WTC11 (cell line): ENCODE results near the gene BTBD9. TPM values are rescaled to one million over a fixed set of nuclear protein-coding genes. Genes with fewer than 3 reads are reported as not detected.

Experiments used
- ATAC-seq: fragments of 200-7000 bp; cut with Tn5 transposase; 2 replicates; pipeline ENCODE4 v1.10.0; 2021; ENCODE audit warnings: mild to moderate bottlenecking, moderate library complexity
- CTCF ChIA-PET: fragments of 300-600 bp; sonication (Branson Sonifier 250); formaldehyde crosslinking; loops from one replicate; lab custom pipeline; 2021; ENCODE audit warnings: antibody characterized with exemption; lab: Charles Lee
- POLR2A ChIA-PET: fragments of 350-600 bp; sonication (Branson Sonifier 250); formaldehyde crosslinking; loops from one replicate; lab custom pipeline; 2021; ENCODE audit warnings: antibody characterized with exemption; lab: Charles Lee
- DNase-seq: peaks from one replicate; pipeline ENCODE4 v3.0.0; 2021; ENCODE audit warnings: low spot score
- H3K27ac Mint-ChIP-seq: 2 replicates; pipeline ENCODE4 v1.8.0; 2021; ENCODE audit warnings: mixed read lengths
- H3K27me3 Mint-ChIP-seq: 2 replicates; pipeline ENCODE4 v1.8.0; 2021; ENCODE audit warnings: low read depth, mild to moderate bottlenecking, moderate library complexity, mixed read lengths
- H3K36me3 Mint-ChIP-seq: 2 replicates; pipeline ENCODE4 v1.8.0; 2021; ENCODE audit warnings: mixed read lengths
- H3K4me1 Mint-ChIP-seq: 2 replicates; pipeline ENCODE4 v1.8.0; 2022; ENCODE audit warnings: mixed read lengths
- H3K4me3 Mint-ChIP-seq: 2 replicates; pipeline ENCODE4 v1.8.0; 2021; ENCODE audit warnings: mild to moderate bottlenecking, moderate library complexity, mixed read lengths
- H3K9me3 Mint-ChIP-seq: 2 replicates; pipeline ENCODE4 v1.8.0; 2021; ENCODE audit warnings: mixed read lengths
- ATF2 ChIP-seq: sonication (generic); formaldehyde crosslinking; IDR thresholded peaks from 2 replicates; pipeline ENCODE4 v1.8.1; 2022; ENCODE audit warnings: low read depth, missing genetic modification reagents, borderline replicate concordance
- CBFB ChIP-seq: sonication (generic); formaldehyde crosslinking; IDR thresholded peaks from 2 replicates; pipeline ENCODE4 v1.8.1; 2022; ENCODE audit warnings: mild to moderate bottlenecking, low read depth, missing genetic modification reagents
- CREB1 ChIP-seq: sonication (generic); formaldehyde crosslinking; IDR thresholded peaks from 2 replicates; pipeline ENCODE4 v1.8.0; 2023; ENCODE audit warnings: mild to moderate bottlenecking, missing genetic modification reagents
- CTCF ChIP-seq: fragments of 200-600 bp; IDR thresholded peaks from 2 replicates; pipeline ENCODE4 v1.8.0; 2022; ENCODE audit warnings: antibody characterized with exemption
- ERG ChIP-seq: fragments of 250-450 bp; sonication (Bioruptor Pico); IDR thresholded peaks from 2 replicates; pipeline ENCODE4 v1.8.0; 2021; ENCODE audit warnings: mild to moderate bottlenecking
- FOXK1 ChIP-seq: sonication (generic); formaldehyde crosslinking; IDR thresholded peaks from 2 replicates; pipeline ENCODE4 v1.8.0; 2022; ENCODE audit warnings: mild to moderate bottlenecking, moderate library complexity, missing genetic modification reagents
- FOXP1 ChIP-seq: sonication (generic); formaldehyde crosslinking; IDR thresholded peaks from 2 replicates; pipeline ENCODE4 v1.8.0; 2022; ENCODE audit warnings: missing genetic modification reagents, mild to moderate bottlenecking, moderate library complexity, borderline replicate concordance
- JAZF1 ChIP-seq: fragments of 250-450 bp; sonication (Bioruptor Pico); IDR thresholded peaks from 2 replicates; pipeline ENCODE4 v1.9.0; 2021; ENCODE audit warnings: moderate library complexity, mild to moderate bottlenecking, inconsistent platforms
- KAT7 ChIP-seq: sonication (generic); formaldehyde crosslinking; IDR thresholded peaks from 2 replicates; pipeline ENCODE4 v1.8.1; 2023; ENCODE audit warnings: missing genetic modification reagents, mild to moderate bottlenecking, borderline replicate concordance
- MYBL2 ChIP-seq: sonication (generic); formaldehyde crosslinking; IDR thresholded peaks from 2 replicates; pipeline ENCODE4 v1.8.1; 2023; ENCODE audit warnings: mild to moderate bottlenecking, moderate library complexity, missing genetic modification reagents
- NFYB ChIP-seq: sonication (generic); formaldehyde crosslinking; conservative IDR thresholded peaks from 2 replicates; pipeline ENCODE4 v1.8.0; 2022; ENCODE audit warnings: low read depth, missing genetic modification reagents
- NR1H2 ChIP-seq: sonication (generic); formaldehyde crosslinking; IDR thresholded peaks from 2 replicates; pipeline ENCODE4 v1.9.0; 2021; ENCODE audit warnings: mild to moderate bottlenecking, moderate library complexity, missing genetic modification reagents
- OVOL2 ChIP-seq: fragments of 250-450 bp; sonication (Bioruptor Pico); IDR thresholded peaks from 2 replicates; pipeline ENCODE4 v1.9.0; 2021; ENCODE audit warnings: mild to moderate bottlenecking, borderline replicate concordance
- RELA ChIP-seq: sonication (generic); formaldehyde crosslinking; IDR thresholded peaks from 2 replicates; pipeline ENCODE4 v1.8.1; 2022; ENCODE audit warnings: missing genetic modification reagents, mild to moderate bottlenecking, borderline replicate concordance
- SMAD4 ChIP-seq: sonication (generic); formaldehyde crosslinking; IDR thresholded peaks from 2 replicates; pipeline ENCODE4 v1.8.0; 2022; ENCODE audit warnings: mild to moderate bottlenecking, missing genetic modification reagents
- SOX15 ChIP-seq: fragments of 250-450 bp; sonication (Bioruptor Pico); IDR thresholded peaks from 2 replicates; pipeline ENCODE4 v1.9.0; 2021; ENCODE audit warnings: mild to moderate bottlenecking
- ZNF317 ChIP-seq: sonication (generic); formaldehyde crosslinking; IDR thresholded peaks from 2 replicates; pipeline ENCODE4 v1.8.1; 2023; ENCODE audit warnings: low read depth, mild to moderate bottlenecking, moderate library complexity, missing genetic modification reagents, borderline replicate concordance
- ZNF416 ChIP-seq: fragments of 250-450 bp; sonication (Bioruptor Pico); IDR thresholded peaks from 2 replicates; pipeline ENCODE4 v1.9.0; 2021; ENCODE audit warnings: mild to moderate bottlenecking, inconsistent platforms
- ZNF423 ChIP-seq: fragments of 250-450 bp; sonication (Bioruptor Pico); IDR thresholded peaks from 2 replicates; pipeline ENCODE4 v2.1.2; 2022; ENCODE audit warnings: mild to moderate bottlenecking, moderate library complexity
- ZNF425 ChIP-seq: fragments of 250-450 bp; sonication (Bioruptor Pico); conservative IDR thresholded peaks from 2 replicates; pipeline ENCODE4 v1.9.0; 2021; ENCODE audit warnings: mild to moderate bottlenecking
- ZNF532 ChIP-seq: fragments of 250-450 bp; sonication (Bioruptor Pico); IDR thresholded peaks from 2 replicates; pipeline ENCODE4 v1.9.0; 2021; ENCODE audit warnings: mild to moderate bottlenecking, borderline replicate concordance
- ZSCAN18 ChIP-seq: fragments of 250-450 bp; sonication (Bioruptor Pico); IDR thresholded peaks from 2 replicates; pipeline ENCODE4 v2.1.2; 2022; ENCODE audit warnings: mild to moderate bottlenecking, moderate library complexity
- total RNA-seq: library from RNA; stranded (reverse); gene quantifications from 3 replicates; pipeline ENCODE4 v1.2.3, GENCODE V29; 2021

BTBD9 gene
- total RNA-seq, 1 experiment from 2014 or later, result 4.2 TPM

GRCh38 chr6:38178584-38178886, 461.2 kb downstream of the BTBD9 start:
- ChIA-PET POLR2A (no interaction called here), CTCF (no interaction called here)
- Mint-ChIP-seq H3K9me3 (no peaks in the 10 kb centered on the region), H3K36me3 (no peaks in the 10 kb centered on the region), H3K4me1 (peaks cover 16% of the 10 kb centered on the region), H3K4me3 (no peak overlapping the region)
- no peak for ATAC-seq
- DNase-seq, result no peak
- TF ChIP-seq FOXK1 (CRISPR knock-in tag), result no peak
- TF ChIP-seq NR1H2, result no peak
- TF ChIP-seq OVOL2 (CRISPR knock-in tag), result no peak
- TF ChIP-seq ERG, result no peak
- TF ChIP-seq ZNF423 (CRISPR knock-in tag), result no peak
- TF ChIP-seq NFYB (CRISPR knock-in tag), result no peak
- no peak for TF ChIP-seq MYBL2 (CRISPR knock-in tag)
- TF ChIP-seq, all 79 proteins: peak for 0
- no peaks in the 10 kb centered on the region; the same call in 1 of the 2 replicates for H3K27me3 Mint-ChIP-seq
- H3K27ac Mint-ChIP-seq, result 0 out of 2 replicates have a peak overlapping the region, but pooled peaks have one; percentile 35

GRCh38 chr6:38177882-38178583, 461.7 kb downstream of the BTBD9 start:
- Mint-ChIP-seq H3K4me3 (no peak overlapping the region), H3K27me3 (no peaks in the 10 kb centered on the region), H3K9me3 (no peaks in the 10 kb centered on the region), H3K4me1 (peaks cover 19% of the 10 kb centered on the region), H3K27ac (peak overlapping the region; percentile 35; the same call in 1 of the 2 replicates), H3K36me3 (no peaks in the 10 kb centered on the region)
- POLR2A ChIA-PET, result no interaction called here
- CTCF ChIA-PET, result interaction anchor here (1.8 kb wide), 1 partner anchor 10 kb away, joined by 6 read pairs; no protein-coding TSS in a partner anchor
- no peak for ATAC-seq
- peak; percentile 8 for DNase-seq
- TF ChIP-seq FOXP1 (CRISPR knock-in tag), result no peak
- no peak for TF ChIP-seq CBFB
- no peak for TF ChIP-seq SMAD4 (CRISPR knock-in tag)
- no peak for TF ChIP-seq ZSCAN18
- TF ChIP-seq ZNF532 (CRISPR knock-in tag), result no peak
- TF ChIP-seq KAT7 (CRISPR knock-in tag), result no peak
- TF ChIP-seq SOX15, result no peak
- no peak for TF ChIP-seq CTCF
- TF ChIP-seq ZNF416, result no peak
- no peak for TF ChIP-seq JAZF1
- no peak for TF ChIP-seq ZNF317 (CRISPR knock-in tag)
- no peak for TF ChIP-seq ZNF423 (CRISPR knock-in tag)
- TF ChIP-seq ATF2, result no peak
- no peak for TF ChIP-seq RELA (CRISPR knock-in tag)
- no peak for TF ChIP-seq NFYB (CRISPR knock-in tag)
- no peak for TF ChIP-seq ZNF425 (CRISPR knock-in tag)
- no peak for TF ChIP-seq CREB1 (CRISPR knock-in tag)
